GM18526 (cell line): ENCODE data around the gene UBE3C.

Experiments
- POLR2A ChIP-seq: IDR thresholded peaks from 3 replicates; pipeline ENCODE4 v1.6.1; 2011; ENCODE audit not compliant: insufficient read length; ENCODE audit errors: extremely low read depth

UBE3C gene

GRCh38 chr7:157138424-157139110 lies at the start of gene UBE3C:
Gene UBE3C (plus strand): TSS chr7:157138926. CDS start chr7:157139273, 347 bp downstream.
- TF ChIP-seq POLR2A = peak; percentile 82

GRCh38 chr7:157089100-157089610 lies 49.6 kb upstream of the UBE3C start:
- no peak for TF ChIP-seq POLR2A

DNA sequence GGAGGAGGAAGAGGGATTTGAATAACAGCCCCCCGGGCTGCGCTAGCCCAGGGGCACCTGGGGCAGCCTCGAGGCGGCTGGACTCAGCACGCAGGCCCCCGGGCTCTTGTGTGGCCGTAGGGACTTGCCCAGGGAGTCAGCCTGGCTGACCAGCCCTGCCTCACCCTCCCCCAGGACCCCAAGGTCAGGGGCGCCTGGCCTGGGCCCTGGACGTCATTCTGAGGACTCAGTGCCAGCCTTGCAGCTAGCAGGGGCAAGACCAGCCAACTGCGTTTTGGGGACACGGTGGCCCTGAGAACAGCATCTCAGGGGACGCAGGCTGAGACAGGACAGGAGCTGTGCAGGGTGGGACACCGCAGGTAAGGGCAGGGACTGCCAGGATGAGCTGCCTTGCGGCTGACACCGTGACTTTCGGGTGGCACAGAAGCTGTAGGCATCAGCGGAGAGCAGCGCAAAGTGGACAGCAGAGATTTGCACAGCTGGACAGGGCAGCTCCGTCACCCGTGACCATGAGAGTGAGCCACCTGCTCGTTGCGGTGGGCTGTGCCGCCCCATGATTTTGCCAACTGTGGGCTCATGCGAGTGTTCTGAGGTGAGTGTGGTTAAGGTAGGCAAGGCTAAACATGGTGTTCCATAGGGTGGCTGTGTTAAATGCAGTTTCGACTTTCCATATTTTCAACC lies 48.1 kb upstream of the UBE3C start:
- TF ChIP-seq POLR2A = no peak

GRCh38 chr7:157096286-157097055 lies 42.3 kb upstream of the UBE3C start:
- TF ChIP-seq POLR2A = no peak

DNA sequence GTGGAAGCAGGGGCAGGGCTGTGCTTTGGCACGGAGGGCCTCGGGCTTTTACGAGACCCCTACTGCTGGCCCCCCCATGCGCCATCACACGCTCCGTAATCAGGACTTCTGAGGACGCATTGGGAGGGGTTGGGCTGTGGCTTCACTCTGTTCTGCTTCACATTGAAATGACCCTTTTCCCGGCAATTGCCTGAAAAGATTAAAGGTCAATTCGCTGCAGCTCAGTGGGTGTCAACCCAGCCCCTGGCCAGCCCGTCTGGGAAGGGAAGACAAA lies 41.7 kb upstream of the UBE3C start:
- TF ChIP-seq POLR2A = no peak

DNA sequence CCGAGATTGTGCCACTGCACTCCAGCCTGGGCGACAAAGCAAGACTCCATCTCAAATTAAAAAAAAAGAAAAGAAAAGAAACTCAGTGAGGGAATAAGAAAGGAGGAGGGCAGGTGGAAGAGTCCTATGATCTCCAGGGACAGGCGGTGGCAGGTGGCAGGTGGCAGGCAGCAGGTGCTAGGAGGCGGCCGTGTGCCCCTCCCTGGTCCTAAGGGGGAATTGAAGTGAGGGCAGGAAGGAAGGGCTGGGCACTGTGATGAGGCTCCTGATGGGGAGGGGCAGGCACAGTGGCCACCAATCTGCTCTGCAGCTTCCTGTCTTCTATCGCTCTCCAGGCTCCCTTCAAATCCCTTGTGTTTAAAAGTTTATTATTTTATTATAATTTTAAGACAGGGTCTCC lies 41.2 kb upstream of the UBE3C start:
- TF ChIP-seq POLR2A = no peak

GRCh38 chr7:157111311-157111710 lies 27.4 kb upstream of the UBE3C start:
- TF ChIP-seq POLR2A = no peak

- no peak for TF ChIP-seq POLR2A
Observed at GRCh38 chr7:157112706-157113105, 26.0 kb upstream of the UBE3C start.

GRCh38 chr7:157113607-157114006 lies 25.1 kb upstream of the UBE3C start:
- TF ChIP-seq POLR2A = no peak

- TF ChIP-seq POLR2A = no peak
Observed at GRCh38 chr7:157116762-157117161, 22.0 kb upstream of the UBE3C start.

DNA sequence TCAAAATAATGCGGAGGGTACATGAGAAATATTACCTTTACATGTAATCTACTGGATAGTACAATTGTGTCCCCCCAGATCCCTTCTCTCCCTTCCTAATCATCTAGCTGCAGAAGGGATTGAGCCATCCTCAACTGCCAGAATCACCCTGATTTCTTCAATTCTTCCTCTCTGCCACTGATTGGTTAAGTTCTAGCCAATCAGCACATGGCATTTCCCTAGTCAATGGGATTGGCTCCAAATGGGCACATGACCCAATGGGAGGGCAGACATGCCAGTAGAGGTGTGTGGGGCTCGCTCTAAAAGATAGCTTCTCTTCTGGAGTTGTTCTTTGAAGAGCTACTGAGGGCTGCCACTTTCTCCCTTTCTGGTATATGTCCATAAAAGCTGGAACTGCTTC lies 20.9 kb upstream of the UBE3C start:
- TF ChIP-seq POLR2A = no peak

DNA sequence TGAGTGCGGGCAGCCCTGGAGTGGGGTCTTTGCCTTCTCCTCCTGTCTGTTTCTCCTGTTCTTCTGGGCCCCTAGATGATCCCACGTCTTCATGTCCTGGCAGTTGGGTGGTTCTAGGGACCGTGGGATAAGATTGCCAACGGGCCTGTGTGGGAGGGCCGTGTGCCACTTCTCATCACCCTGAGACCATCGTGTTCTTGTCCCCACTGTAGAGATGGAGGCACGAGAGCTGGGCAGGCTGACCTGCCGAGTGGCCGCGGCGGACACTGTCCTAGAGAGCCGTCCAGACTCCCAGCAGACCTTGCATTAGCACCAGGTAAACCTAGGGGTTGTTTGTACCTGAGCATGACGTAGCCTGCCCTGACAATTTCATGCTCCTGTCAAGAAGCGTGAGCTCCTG lies 18.5 kb upstream of the UBE3C start:
- no peak for TF ChIP-seq POLR2A

- no peak for TF ChIP-seq POLR2A
Observed at GRCh38 chr7:157121184-157121715, 17.5 kb upstream of the UBE3C start.

- TF ChIP-seq POLR2A = no peak
Observed at GRCh38 chr7:157122800-157123495, 15.8 kb upstream of the UBE3C start.

DNA sequence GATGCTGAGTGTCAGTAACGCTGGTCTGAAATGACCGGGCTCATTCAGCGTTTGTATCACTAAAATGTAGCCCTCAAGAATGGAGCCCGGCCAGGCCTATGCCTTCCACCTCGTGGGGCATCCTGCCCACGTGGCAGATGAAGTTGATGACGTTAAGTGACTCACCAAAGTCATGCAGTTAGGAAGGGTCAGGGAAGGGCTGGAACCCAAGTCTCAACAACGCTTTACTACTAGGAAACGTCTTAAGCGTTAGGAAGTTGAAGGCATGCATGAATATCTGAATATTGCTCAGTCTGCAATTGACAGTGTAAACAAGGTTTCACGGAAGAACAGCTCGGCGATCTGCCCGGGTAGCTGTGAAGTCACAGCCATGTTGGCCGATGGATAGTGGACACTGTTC lies 14.0 kb upstream of the UBE3C start:
- no peak for TF ChIP-seq POLR2A
